GM21381 (cell line): ENCODE measurements around the gene TET3.

Experiments used
- ATAC-seq: cut with Tn5 transposase; IDR thresholded peaks from one replicate; pipeline ENCODE4 v1.9.1; 2021; ENCODE audit warnings: mild to moderate bottlenecking, moderate library complexity; ENCODE audit not compliant: unreplicated experiment

TET3 gene

GRCh38 chr2:74028741-74029140 is 44.0 kb downstream of the TET3 start:
- ATAC-seq: no peak

DNA sequence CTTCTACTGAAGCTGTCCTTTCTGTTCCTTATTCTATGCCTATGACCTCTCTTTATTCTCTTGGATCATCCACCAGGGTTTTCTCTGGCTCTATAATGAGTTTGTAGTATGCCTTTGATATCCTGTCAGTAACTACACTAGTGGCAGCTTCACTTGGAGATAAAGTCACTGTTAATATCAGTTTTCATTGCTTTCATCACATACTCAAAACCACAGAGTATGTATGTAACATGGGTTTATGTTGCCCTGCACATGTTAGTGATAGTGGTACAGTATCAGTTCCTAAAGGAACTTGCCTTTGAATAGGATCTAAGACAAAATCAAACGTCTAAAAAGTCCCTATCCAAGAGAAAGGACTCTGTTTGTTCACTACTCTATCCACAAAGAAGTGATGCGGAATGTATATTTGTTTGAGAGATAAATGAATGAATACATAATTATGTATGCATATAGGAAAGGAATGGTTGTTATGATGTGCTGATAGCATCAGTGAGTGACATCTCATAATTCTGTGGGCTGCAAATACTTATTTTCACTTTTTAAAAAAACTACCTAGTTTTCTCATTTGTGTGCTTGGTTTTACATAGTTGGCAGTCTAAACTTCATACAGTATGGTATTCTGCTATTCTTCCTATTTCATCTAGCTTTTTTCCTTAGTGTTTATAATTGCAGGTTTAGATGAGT is 45.1 kb downstream of the TET3 start:
- ATAC-seq: no peak

DNA sequence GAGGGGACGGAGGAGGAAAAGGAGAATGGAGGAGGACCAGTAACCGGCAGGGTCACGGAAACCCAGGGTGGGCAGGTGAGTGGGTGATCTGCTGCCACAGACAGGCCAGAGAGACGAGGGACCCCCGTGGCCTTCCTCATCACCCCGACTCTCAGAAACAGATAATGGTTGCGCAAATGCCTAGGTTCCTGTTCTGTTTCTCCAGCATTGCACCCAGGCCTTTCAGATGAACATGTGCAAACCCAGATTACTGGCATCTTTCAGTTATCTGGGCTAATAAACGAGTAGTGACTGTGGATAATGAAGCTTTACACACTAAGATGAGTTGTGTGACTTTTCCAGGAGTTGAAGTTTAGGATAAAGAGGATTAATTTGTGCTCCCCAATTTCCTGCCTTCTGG is 46.5 kb downstream of the TET3 start:
- no peak for ATAC-seq

DNA sequence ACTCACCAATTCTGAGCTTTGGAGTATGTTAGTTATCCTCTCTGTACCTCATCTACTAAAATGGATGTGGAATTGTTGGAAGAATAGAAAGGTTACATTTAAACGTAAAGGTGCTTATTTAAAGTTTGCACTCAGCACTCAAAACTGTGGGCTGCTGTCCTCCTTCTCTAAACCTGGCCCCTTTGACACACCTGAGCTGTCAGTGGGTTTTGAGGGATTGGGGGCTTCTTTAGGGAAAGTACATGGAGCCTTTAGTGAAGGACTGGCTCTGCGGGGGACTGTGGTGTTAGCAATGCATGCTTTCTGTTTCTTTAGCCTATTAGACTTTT is 47.2 kb downstream of the TET3 start:
- ATAC-seq: no peak

DNA sequence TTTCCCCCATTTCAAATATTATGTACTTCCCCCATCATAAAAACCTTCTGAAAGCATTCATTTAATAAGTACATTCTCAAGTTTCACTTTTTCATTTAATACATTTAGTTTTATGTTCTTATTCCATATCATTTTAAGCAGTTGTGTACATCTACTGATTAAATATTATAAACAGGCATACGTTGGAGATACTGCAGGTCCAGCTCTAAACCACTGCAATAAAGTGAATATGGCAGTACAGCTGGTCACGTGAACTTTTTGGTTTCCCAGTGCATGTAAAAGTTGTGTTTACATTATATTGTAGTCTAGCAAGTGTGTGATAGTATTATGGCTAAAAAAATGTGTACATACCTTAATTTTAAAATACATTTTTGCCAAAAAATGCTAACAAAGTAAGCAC is 48.7 kb downstream of the TET3 start:
- no peak for ATAC-seq
